H54 (cell line): ENCODE data around the gene IMMP2L.

Source experiments
- DNase-seq: peaks from one replicate; pipeline ENCODE4 v3.0.0; 2011; ENCODE audit warnings: low spot score, mixed read lengths; ENCODE audit not compliant: insufficient read length
- FAIRE-seq: peaks from 3 replicates; lab custom pipeline; 2011; peaks lifted over from hg19 to GRCh38; lab: Jason Lieb, UNC
- POLR2A ChIP-seq: IDR thresholded peaks from 2 replicates; pipeline ENCODE4 v1.6.1; 2011; ENCODE audit warnings: low read depth, mild to moderate bottlenecking, low read length

The IMMP2L gene

GRCh38 chr7:110850224-110850623, 712.1 kb downstream of the IMMP2L start:
- DNase-seq (no peak), FAIRE-seq (no peak)
- TF ChIP-seq POLR2A = no peak

DNA sequence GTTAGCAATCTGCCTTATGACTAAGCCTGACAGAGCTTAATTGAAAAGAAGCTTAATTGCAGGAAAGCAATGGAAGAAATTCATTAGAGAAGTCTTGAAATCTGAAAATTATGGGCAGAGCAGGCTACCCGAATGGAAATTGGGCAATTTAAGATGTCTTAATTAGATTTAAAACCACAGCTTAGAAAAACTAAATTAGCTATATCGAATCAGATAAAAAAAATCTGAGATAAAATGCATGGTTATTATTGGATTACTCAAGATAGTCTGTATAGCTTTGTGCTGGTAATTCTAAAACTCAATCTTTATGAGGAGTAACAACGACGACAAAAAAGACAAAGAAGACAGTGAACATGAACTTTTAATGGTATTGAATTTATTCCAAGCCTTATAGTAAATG, 719.5 kb downstream of the IMMP2L start:
- TF ChIP-seq POLR2A = no peak
- FAIRE-seq = no peak
- no peak for DNase-seq

- FAIRE-seq = no peak
- no peak for TF ChIP-seq POLR2A
- DNase-seq = no peak
These were observed 720.3 kb downstream of the IMMP2L start for GRCh38 chr7:110841840-110842545.

- no peak for FAIRE-seq
- no peak for DNase-seq
- TF ChIP-seq POLR2A = no peak
These were observed 722.4 kb downstream of the IMMP2L start for GRCh38 chr7:110839866-110840265.

GRCh38 chr7:110835849-110836248, 726.4 kb downstream of the IMMP2L start:
- FAIRE-seq = no peak
- no peak for TF ChIP-seq POLR2A

GRCh38 chr7:110835218-110835617, 727.1 kb downstream of the IMMP2L start:
- DNase-seq (no peak), FAIRE-seq (no peak)
- TF ChIP-seq POLR2A = no peak

More at GRCh38 chr7:110835849-110836248, 726.4 kb downstream of the IMMP2L start:
- DNase-seq = no peak

DNA sequence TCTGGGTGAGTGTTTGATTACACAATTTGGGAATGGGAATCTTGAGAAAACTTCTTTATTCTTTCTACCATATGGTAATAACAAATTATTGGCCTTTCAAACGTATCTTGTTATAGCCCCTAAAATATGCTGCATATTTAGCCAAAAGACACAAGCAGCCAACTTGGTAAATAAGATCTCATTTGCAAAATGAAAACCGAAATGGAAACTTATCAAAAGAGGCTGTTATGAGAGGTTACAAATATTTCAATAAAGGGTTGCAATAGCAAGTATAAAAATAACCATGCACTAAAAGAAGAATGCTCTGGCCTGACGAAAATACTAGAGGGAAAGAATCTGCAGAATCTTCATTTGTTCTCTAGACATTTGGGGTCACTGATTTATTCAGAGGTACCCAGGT, 730.9 kb downstream of the IMMP2L start:
- DNase-seq (no peak), FAIRE-seq (no peak)
- no peak for TF ChIP-seq POLR2A

DNA sequence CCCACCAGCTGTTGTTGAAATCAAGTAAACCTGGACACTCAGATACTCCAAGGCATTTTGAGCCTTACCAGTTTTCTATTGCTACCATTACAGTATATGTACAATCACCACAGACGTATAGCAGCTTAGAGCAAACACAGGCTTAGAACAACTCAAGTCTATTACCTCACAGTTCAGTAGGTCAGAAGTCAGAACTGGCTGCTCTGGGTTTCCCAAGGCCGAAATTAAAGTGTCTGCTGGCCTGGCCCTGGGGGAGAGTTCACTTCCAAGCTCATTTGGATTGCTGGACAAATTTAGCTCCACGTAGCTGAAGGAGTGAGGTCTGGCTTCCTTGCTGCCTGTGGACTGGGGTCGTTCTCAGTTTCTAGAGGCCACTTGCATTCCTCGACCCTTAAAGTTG, 731.5 kb downstream of the IMMP2L start:
- FAIRE-seq (no peak), DNase-seq (no peak)
- TF ChIP-seq POLR2A = no peak

GRCh38 chr7:110827936-110828335, 734.4 kb downstream of the IMMP2L start:
- no peak for DNase-seq
- TF ChIP-seq POLR2A = no peak
- no peak for FAIRE-seq

DNA sequence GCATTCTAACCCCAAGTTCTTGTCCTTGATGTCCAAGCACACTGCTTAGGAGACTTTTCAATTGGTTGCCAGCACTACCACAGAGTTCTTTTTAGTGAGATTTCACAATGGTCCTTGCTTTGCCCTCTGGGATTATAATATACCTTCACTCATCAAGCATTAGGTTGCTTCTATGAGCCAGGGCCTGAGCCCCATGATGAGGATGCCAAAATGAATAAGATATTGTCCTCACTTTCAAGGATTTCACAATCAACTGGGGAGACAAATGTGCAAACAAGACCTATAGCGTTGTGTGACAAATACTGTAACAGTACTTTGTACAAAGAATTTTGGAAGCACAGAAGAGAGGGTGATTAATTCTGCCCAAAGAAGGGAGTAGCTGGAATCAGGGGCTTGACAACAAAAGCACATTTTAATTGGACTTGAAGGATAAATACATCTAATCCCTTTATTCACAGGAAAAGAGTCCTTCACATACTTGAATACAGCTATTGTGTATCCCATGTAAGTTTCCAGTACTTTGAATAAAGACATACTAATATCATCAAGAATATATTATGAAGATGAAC, 734.9 kb downstream of the IMMP2L start:
- no peak for FAIRE-seq
- TF ChIP-seq POLR2A = no peak
- no peak for DNase-seq

DNA sequence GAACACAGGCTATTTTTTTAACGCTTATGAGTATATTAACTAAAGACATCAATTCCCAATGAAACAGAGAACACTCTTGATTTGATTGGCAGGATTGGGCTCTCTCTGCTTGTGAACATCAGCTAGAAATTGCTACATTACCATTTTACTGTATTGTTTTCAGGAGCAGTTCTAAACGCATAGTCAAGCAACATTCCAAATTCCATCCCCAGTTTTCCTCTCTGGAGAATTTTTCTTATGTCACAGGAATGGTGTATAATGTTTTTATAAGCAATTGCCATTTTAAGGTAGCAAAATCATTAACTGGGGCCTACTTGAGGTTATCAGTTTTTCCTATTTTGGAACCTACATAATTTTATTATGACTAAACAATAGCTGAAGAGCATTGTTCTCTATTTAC, 748.3 kb downstream of the IMMP2L start:
- FAIRE-seq = no peak
- no peak for TF ChIP-seq POLR2A

DNA sequence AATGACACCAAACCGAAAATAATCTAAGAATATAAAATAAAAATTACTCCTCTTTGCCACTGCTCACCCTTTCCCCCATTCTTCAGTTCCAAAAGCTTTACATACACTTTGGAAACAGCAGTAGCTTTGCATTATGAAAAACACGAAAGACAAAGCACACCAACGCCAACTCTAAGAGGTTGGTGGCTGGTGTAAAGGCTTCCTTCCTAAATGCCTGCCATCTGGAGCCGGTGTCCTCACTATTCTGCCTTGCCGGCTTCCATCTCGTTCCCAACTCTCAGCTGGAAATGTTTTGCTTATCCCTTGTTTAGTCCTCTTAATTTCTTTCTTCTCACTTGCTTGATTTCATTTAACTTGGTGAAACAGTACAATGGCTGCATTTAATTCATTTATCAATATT, 752.5 kb downstream of the IMMP2L start:
- FAIRE-seq (no peak), DNase-seq (no peak)
- no peak for TF ChIP-seq POLR2A

More for the DNA sequence above, 748.3 kb downstream of the IMMP2L start:
- DNase-seq = no peak

DNA sequence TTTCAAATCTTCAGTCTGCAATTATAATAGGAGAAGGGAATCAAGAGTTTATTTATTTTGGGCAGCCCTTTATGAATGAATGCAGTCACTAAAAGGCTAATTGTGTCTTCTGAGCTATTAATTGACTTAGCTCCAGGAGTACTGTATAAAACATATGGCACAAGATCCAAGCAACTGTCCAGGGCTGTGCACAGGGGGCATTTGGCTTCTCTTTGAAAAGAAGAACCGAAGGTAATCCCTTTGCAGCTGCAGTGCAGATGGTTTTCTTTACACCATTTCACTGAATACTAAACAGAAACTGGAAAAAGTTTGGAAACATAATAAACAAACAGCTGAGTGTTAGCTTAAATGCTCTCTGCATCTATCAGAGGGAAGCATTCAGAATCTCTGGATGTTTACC, 753.9 kb downstream of the IMMP2L start:
- DNase-seq (no peak), FAIRE-seq (no peak)
- TF ChIP-seq POLR2A = no peak

GRCh38 chr7:110804501-110804900, 757.8 kb downstream of the IMMP2L start:
- TF ChIP-seq POLR2A = no peak
- DNase-seq (no peak), FAIRE-seq (no peak)

GRCh38 chr7:110803602-110804143, 758.6 kb downstream of the IMMP2L start:
- DNase-seq (no peak), FAIRE-seq (no peak)
- TF ChIP-seq POLR2A = no peak
